ENCODE measurements around the gene CCDC110. TPM values are rescaled to one million over a fixed set of nuclear protein-coding genes. Genes with fewer than 3 reads are reported as not detected.

CCDC110 gene
- total RNA-seq, 1 donor from 2014 or later, result 0.73 TPM

- DNase-seq (ENCODE audit: extremely low spot score, unreplicated experiment), result no peak
- TF ChIP-seq, protein P1, sequence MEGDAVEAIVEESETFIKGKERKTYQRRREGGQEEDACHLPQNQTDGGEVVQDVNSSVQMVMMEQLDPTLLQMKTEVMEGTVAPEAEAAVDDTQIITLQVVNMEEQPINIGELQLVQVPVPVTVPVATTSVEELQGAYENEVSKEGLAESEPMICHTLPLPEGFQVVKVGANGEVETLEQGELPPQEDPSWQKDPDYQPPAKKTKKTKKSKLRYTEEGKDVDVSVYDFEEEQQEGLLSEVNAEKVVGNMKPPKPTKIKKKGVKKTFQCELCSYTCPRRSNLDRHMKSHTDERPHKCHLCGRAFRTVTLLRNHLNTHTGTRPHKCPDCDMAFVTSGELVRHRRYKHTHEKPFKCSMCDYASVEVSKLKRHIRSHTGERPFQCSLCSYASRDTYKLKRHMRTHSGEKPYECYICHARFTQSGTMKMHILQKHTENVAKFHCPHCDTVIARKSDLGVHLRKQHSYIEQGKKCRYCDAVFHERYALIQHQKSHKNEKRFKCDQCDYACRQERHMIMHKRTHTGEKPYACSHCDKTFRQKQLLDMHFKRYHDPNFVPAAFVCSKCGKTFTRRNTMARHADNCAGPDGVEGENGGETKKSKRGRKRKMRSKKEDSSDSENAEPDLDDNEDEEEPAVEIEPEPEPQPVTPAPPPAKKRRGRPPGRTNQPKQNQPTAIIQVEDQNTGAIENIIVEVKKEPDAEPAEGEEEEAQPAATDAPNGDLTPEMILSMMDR (IDR thresholded peaks at IDR 0.05), result no peak
- Mint-ChIP-seq H3K4me3 (ENCODE audit: unreplicated experiment) (no peak overlapping the region), H3K4me1 (ENCODE audit: unreplicated experiment) (no peaks in the 10 kb centered on the region), H3K36me3 (ENCODE audit: unreplicated experiment) (no peaks in the 10 kb centered on the region), H3K27ac (ENCODE audit: unreplicated experiment) (no peak overlapping the region), H3K9me3 (ENCODE audit: unreplicated experiment) (no peaks in the 10 kb centered on the region), H3K27me3 (ENCODE audit: unreplicated experiment) (no peaks in the 10 kb centered on the region)
Measured at GRCh38 chr4:185441479-185441878, 30.1 kb downstream of the CCDC110 start.

GRCh38 chr4:185437809-185438208, 33.7 kb downstream of the CCDC110 start:
- DNase-seq (ENCODE audit: extremely low spot score, unreplicated experiment), result no peak
- H3K4me3 Mint-ChIP-seq (ENCODE audit: unreplicated experiment), result no peak overlapping the region
- no peaks in the 10 kb centered on the region for H3K27me3 Mint-ChIP-seq (ENCODE audit: unreplicated experiment)
- H3K27ac Mint-ChIP-seq (ENCODE audit: unreplicated experiment), result no peak overlapping the region
- TF ChIP-seq, protein P1 (IDR thresholded peaks at IDR 0.05), result no peak
- H3K9me3 Mint-ChIP-seq (ENCODE audit: unreplicated experiment), result no peaks in the 10 kb centered on the region
- H3K4me1 Mint-ChIP-seq (ENCODE audit: unreplicated experiment), result no peaks in the 10 kb centered on the region
- H3K36me3 Mint-ChIP-seq (ENCODE audit: unreplicated experiment), result no peaks in the 10 kb centered on the region

- Mint-ChIP-seq H3K4me3 (ENCODE audit: unreplicated experiment) (no peak overlapping the region), H3K4me1 (ENCODE audit: unreplicated experiment) (no peaks in the 10 kb centered on the region), H3K9me3 (ENCODE audit: unreplicated experiment) (no peaks in the 10 kb centered on the region), H3K36me3 (ENCODE audit: unreplicated experiment) (no peaks in the 10 kb centered on the region), H3K27me3 (ENCODE audit: unreplicated experiment) (no peaks in the 10 kb centered on the region), H3K27ac (ENCODE audit: unreplicated experiment) (no peak overlapping the region)
- no peak for DNase-seq (ENCODE audit: extremely low spot score, unreplicated experiment)
- TF ChIP-seq, protein P1 (IDR thresholded peaks at IDR 0.05), result no peak
Measured at GRCh38 chr4:185435466-185435865, 36.1 kb downstream of the CCDC110 start.

DNA sequence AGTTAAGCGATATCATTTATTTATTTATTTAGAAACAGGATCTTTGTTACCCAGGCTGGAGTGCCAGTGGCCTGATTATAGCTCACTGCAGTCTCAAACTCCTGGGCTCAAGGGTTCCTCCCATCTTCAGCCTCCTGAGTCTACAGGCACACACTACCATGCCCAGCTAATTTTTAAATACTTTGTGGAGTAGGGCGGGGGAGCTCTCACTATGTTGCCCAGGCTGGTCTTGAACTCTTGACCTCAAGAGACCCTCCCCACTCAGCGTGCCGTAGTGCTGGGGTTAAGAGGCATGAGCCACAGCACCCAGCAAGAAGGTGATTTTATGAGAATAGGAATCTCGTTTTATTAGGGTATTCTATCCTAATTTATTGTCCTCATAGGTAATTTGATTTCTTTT, 41.9 kb downstream of the CCDC110 start:
- Mint-ChIP-seq H3K4me1 (ENCODE audit: unreplicated experiment) (peaks cover 6% of the 10 kb centered on the region), H3K27me3 (ENCODE audit: unreplicated experiment) (no peaks in the 10 kb centered on the region), H3K36me3 (ENCODE audit: unreplicated experiment) (no peaks in the 10 kb centered on the region), H3K9me3 (ENCODE audit: unreplicated experiment) (no peaks in the 10 kb centered on the region), H3K27ac (ENCODE audit: unreplicated experiment) (no peak overlapping the region), H3K4me3 (ENCODE audit: unreplicated experiment) (no peak overlapping the region)
- no peak for DNase-seq (ENCODE audit: extremely low spot score, unreplicated experiment)
- TF ChIP-seq, protein P1 (IDR thresholded peaks at IDR 0.05), result no peak

DNA sequence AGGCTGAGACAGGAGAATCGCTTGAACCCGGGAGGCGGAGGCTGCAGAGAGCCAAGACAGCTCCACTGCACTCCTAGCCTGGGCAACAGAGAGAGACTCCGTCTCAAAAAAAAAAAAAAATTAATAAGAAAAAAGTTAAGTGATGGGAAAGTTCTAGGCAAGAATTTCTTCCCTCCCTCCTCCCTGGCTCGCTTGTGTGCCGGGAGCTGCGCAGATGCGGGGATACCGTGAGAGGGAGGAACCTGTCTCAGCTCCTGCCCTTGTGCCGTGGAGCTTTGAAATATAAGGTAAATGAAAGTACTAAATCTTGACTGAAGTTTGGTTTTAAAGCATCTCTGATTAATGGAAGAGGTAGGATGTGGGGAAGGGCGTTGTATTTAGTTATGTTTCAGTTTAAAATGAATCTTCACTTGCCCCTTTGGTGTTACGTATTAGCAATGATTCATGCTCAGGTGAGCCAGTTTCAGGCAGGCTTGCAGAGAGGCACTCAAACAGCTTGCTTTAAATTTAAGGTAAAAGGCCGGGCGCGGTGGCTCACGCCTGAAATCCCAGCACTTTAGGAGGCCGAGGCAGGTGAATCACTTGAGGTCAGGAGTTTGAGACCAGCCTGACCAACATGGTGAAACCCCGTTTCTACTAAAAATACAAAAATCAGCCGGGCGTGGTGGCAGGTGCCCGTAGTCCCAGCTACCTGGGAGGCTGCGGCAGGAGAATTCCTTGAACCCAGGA, 44.4 kb downstream of the CCDC110 start:
- peak overlapping the region; percentile 100 for H3K27ac Mint-ChIP-seq (ENCODE audit: unreplicated experiment)
- TF ChIP-seq, protein P1 (IDR thresholded peaks at IDR 0.05), result no peak
- peak overlapping the region; percentile 28 for H3K4me3 Mint-ChIP-seq (ENCODE audit: unreplicated experiment)
- H3K36me3 Mint-ChIP-seq (ENCODE audit: unreplicated experiment), result peaks cover 3% of the 10 kb centered on the region
- DNase-seq (ENCODE audit: extremely low spot score, unreplicated experiment), result no peak
- peaks cover 23% of the 10 kb centered on the region for H3K4me1 Mint-ChIP-seq (ENCODE audit: unreplicated experiment)
- H3K9me3 Mint-ChIP-seq (ENCODE audit: unreplicated experiment), result no peaks in the 10 kb centered on the region
- no peaks in the 10 kb centered on the region for H3K27me3 Mint-ChIP-seq (ENCODE audit: unreplicated experiment)
